K562 (cell line): ENCODE measurements around the gene HP. TPM values are rescaled to one million over a fixed set of nuclear protein-coding genes. Genes with fewer than 3 reads are reported as not detected.

Experiments
- EP300 ChIP-seq: IDR thresholded peaks from 2 replicates; pipeline ENCODE4 v1.6.1; 2012; ENCODE audit warnings: low read length, improper control_type of control experiment
- ERF ChIP-seq: fragments of 450-650 bp; formaldehyde crosslinking; IDR thresholded peaks from 2 replicates; pipeline ENCODE4 v1.4.0; 2020; ENCODE audit warnings: mild to moderate bottlenecking, mixed read lengths
- ESRRB ChIP-seq: fragments of 250-450 bp; sonication (Bioruptor Pico); IDR thresholded peaks from 2 replicates; pipeline ENCODE4 v1.5.0; 2020; ENCODE audit warnings: mild to moderate bottlenecking, moderate library complexity, borderline replicate concordance
- GABPB2 ChIP-seq: fragments of 250-450 bp; sonication (Bioruptor Pico); conservative IDR thresholded peaks from 2 replicates; pipeline ENCODE4 v1.5.1; 2021; ENCODE audit warnings: mild to moderate bottlenecking
- HMG20A ChIP-seq: fragments of 450-650 bp; formaldehyde crosslinking; conservative IDR thresholded peaks from 2 replicates; pipeline ENCODE4 v1.4.0; 2020; ENCODE audit warnings: mild to moderate bottlenecking, mixed read lengths
- KLF1 ChIP-seq: fragments of 450-650 bp; IDR thresholded peaks from 2 replicates; pipeline ENCODE4 v1.6.1; 2016; ENCODE audit warnings: missing genetic modification characterization, missing compliant biosample characterization
- MAFF ChIP-seq: IDR thresholded peaks from 2 replicates; pipeline ENCODE4 v1.6.1; 2012; ENCODE audit warnings: low read length, improper control_type of control experiment
- NCOA4 ChIP-seq: fragments of 450-650 bp; IDR thresholded peaks from 2 replicates; pipeline ENCODE4 v1.6.1; 2018; ENCODE audit warnings: mild to moderate bottlenecking; ENCODE audit not compliant: partially characterized antibody
- NR2C2 ChIP-seq, 2 experiments: fragments of 200-800 bp in 1 of 2; sonication (Bioruptor generic) in 1 of 2; sonication (generic) in 1 of 2; formaldehyde crosslinking in 1 of 2; IDR thresholded peaks; 2 replicates each; pipeline versions ENCODE4 v1.6.1 to v1.8.0; 2016 to 2022; ENCODE audit warnings: mild to moderate bottlenecking in 1 of 2, missing compliant biosample characterization in 1 of 2, missing genetic modification characterization in 1 of 2, missing genetic modification reagents in 1 of 2
- PHF21A ChIP-seq: fragments of 450-650 bp; IDR thresholded peaks from 2 replicates; pipeline ENCODE4 v1.6.1; 2017; ENCODE audit warnings: low read depth, borderline replicate concordance
- POLR2AphosphoS5 ChIP-seq: IDR thresholded peaks from 2 replicates; pipeline ENCODE4 v1.6.1; 2011; ENCODE audit warnings: mild to moderate bottlenecking, low read depth, low read length, moderate library complexity; ENCODE audit not compliant: control insufficient read depth, insufficient read depth
- RAD51 ChIP-seq: fragments of 450-650 bp; IDR thresholded peaks from 2 replicates; pipeline ENCODE4 v1.7.1; 2016; ENCODE audit warnings: low read depth, mild to moderate bottlenecking, borderline replicate concordance
- RFX1 ChIP-seq: fragments of 450-650 bp; IDR thresholded peaks from 2 replicates; pipeline ENCODE4 v1.6.1; 2016; ENCODE audit warnings: mild to moderate bottlenecking, moderate library complexity
- ZFX ChIP-seq: sonication (generic); formaldehyde crosslinking; IDR thresholded peaks from 2 replicates; pipeline ENCODE4 v1.8.0; 2022; ENCODE audit warnings: mild to moderate bottlenecking, missing genetic modification reagents, moderate library complexity
- ZNF3 ChIP-seq: fragments of 250-450 bp; sonication (Bioruptor Pico); IDR thresholded peaks from 2 replicates; pipeline ENCODE4 v1.5.0; 2021; ENCODE audit warnings: mild to moderate bottlenecking, moderate library complexity
- ZNF316 ChIP-seq: fragments of 450-650 bp; IDR thresholded peaks from 2 replicates; pipeline ENCODE4 v1.6.1; 2016
- ZNF589 ChIP-seq: fragments of 200-800 bp; sonication (Bioruptor generic); IDR thresholded peaks from 2 replicates; pipeline ENCODE4 v1.6.1; 2016; ENCODE audit warnings: low read depth, missing genetic modification characterization, missing compliant biosample characterization
- polyA plus RNA-seq, 8 experiments: library from polyadenylated mRNA; depleted of rRNA in 4 of 8; stranded (reverse) in 5 of 8; unstranded in 3 of 8; fragments of >200 nt; fragmentation: Nextera tagmentation in 2 of 8; fragmentation: Illumina TruSeq in 1 of 8; extraction: Ambion mirVana in 2 of 8; extraction: Trizol in 1 of 8; gene quantifications; 2 replicates each; pipeline versions ENCODE4 v1.2.1 to v1.2.3, GENCODE V29; 2011 to 2014; ENCODE audit warnings: inconsistent platforms in 1 of 8, missing spikeins in 1 of 8
- total RNA-seq, 7 experiments: library from RNA; depleted of rRNA in 6 of 7; stranded (reverse); fragments of >200 nt in 6 of 7; fragmentation: Illumina TruSeq in 2 of 7; extraction: Trizol in 2 of 7; gene quantifications; 2 replicates each; pipeline versions ENCODE4 v1.2.1 to v1.2.3, GENCODE V29; 2011 to 2021; ENCODE audit warnings: low replicate concordance in 1 of 7
- TF ChIP-seq, protein P1 (sequence below), 2 experiments: fragments of 250-450 bp in 1 of 2; fragments of 450-650 bp in 1 of 2; sonication (Bioruptor Pico) in 1 of 2; IDR thresholded peaks; 2 replicates each; pipeline versions ENCODE4 v1.6.1 to v1.8.0; 2016 to 2021; ENCODE audit warnings: mild to moderate bottlenecking in 2 of 2, moderate library complexity in 2 of 2, missing compliant biosample characterization in 1 of 2, missing genetic modification characterization in 1 of 2
- TF ChIP-seq, protein P2 (sequence below): fragments of 250-450 bp; sonication (Bioruptor Pico); IDR thresholded peaks from 2 replicates; pipeline ENCODE4 v1.4.0; 2020
- TF ChIP-seq, protein P3 (sequence below): sonication (generic); formaldehyde crosslinking; IDR thresholded peaks from 2 replicates; pipeline ENCODE4 v1.8.0; 2022; ENCODE audit warnings: missing genetic modification reagents, mild to moderate bottlenecking, moderate library complexity, borderline replicate concordance

The HP gene
- total and polyA plus RNA-seq, 9 of the 15 experiments (the other 6 are each of a cell fraction or from before 2014, with no cell fraction given): 0.04 to 8.7 TPM; not detected in 7

DNA sequence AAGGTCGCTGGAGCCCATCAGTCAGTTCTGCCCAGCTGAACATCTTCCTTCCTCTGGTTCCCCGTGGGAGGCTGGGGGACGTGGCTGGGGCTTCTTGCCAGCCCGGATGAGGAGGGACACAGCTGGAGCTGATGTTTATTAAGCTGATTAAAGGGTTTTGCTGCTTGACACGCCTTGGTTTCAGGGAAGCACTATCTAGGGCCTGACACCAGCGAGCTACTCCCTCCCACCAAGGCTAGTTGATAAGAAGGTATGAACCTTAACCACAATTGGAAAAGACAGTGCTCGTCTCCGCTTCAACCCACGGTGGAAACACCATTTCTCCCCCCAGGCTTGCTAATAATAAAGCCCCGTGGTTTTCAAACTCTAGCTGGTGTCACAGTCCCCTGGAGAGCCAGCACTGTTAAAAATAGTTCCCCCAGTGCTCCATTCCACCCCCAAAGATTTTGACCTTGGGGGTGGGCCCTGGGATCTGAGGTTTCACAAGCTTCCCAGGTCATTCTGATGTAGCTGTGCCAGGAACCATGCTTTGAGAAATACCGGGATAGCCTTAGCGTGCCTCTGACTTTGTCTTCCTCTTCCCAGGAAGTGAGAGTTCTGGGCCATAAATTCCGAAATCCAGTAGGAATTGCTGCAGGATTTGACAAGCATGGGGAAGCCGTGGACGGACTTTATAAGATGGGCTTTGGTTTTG lies 40.3 kb upstream of the HP start (continued):
- TF ChIP-seq, protein P1, sequence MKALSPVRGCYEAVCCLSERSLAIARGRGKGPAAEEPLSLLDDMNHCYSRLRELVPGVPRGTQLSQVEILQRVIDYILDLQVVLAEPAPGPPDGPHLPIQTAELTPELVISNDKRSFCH (CRISPR knock-in tag; IDR thresholded peaks at IDR 0.05): no peak
- TF ChIP-seq, protein P1 (tag; IDR thresholded peaks at IDR 0.05): no peak
- TF ChIP-seq EP300 (peak; percentile 62; the same call in 1 of the 2 replicates), ZFX (CRISPR knock-in tag) (no peak), GABPB2 (CRISPR knock-in tag) (no peak), ZNF316 (0 out of 2 replicates have a peak, but pooled peaks have one; percentile 5), RAD51 (no peak), ESRRB (CRISPR knock-in tag) (no peak), RFX1 (no peak), HMG20A (no peak), PHF21A (no peak), POLR2AphosphoS5 (0 out of 2 replicates have a peak, but pooled peaks have one; percentile 51), NR2C2 (CRISPR knock-in tag; IDR thresholded peaks at IDR 0.05) (no peak), NR2C2 (tag; IDR thresholded peaks at IDR 0.05) (peak; percentile 61), ERF (CRISPR knock-in tag) (no peak), MAFF (no peak), NCOA4 (no peak), KLF1 (tag) (no peak), ZNF589 (CRISPR knock-in tag) (no peak), ZNF3 (CRISPR knock-in tag) (no peak)
- TF ChIP-seq, protein P2, sequence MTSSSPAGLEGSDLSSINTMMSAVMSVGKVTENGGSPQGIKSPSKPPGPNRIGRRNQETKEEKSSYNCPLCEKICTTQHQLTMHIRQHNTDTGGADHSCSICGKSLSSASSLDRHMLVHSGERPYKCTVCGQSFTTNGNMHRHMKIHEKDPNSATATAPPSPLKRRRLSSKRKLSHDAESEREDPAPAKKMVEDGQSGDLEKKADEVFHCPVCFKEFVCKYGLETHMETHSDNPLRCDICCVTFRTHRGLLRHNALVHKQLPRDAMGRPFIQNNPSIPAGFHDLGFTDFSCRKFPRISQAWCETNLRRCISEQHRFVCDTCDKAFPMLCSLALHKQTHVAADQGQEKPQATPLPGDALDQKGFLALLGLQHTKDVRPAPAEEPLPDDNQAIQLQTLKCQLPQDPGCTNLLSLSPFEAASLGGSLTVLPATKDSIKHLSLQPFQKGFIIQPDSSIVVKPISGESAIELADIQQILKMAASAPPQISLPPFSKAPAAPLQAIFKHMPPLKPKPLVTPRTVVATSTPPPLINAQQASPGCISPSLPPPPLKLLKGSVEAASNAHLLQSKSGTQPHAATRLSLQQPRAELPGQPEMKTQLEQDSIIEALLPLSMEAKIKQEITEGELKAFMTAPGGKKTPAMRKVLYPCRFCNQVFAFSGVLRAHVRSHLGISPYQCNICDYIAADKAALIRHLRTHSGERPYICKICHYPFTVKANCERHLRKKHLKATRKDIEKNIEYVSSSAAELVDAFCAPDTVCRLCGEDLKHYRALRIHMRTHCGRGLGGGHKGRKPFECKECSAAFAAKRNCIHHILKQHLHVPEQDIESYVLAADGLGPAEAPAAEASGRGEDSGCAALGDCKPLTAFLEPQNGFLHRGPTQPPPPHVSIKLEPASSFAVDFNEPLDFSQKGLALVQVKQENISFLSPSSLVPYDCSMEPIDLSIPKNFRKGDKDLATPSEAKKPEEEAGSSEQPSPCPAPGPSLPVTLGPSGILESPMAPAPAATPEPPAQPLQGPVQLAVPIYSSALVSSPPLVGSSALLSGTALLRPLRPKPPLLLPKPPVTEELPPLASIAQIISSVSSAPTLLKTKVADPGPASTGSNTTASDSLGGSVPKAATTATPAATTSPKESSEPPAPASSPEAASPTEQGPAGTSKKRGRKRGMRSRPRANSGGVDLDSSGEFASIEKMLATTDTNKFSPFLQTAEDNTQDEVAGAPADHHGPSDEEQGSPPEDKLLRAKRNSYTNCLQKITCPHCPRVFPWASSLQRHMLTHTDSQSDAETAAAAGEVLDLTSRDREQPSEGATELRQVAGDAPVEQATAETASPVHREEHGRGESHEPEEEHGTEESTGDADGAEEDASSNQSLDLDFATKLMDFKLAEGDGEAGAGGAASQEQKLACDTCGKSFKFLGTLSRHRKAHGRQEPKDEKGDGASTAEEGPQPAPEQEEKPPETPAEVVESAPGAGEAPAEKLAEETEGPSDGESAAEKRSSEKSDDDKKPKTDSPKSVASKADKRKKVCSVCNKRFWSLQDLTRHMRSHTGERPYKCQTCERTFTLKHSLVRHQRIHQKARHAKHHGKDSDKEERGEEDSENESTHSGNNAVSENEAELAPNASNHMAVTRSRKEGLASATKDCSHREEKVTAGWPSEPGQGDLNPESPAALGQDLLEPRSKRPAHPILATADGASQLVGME (CRISPR knock-in tag): 0 out of 2 replicates have a peak, but pooled peaks have one; percentile 5
- TF ChIP-seq, protein P3, sequence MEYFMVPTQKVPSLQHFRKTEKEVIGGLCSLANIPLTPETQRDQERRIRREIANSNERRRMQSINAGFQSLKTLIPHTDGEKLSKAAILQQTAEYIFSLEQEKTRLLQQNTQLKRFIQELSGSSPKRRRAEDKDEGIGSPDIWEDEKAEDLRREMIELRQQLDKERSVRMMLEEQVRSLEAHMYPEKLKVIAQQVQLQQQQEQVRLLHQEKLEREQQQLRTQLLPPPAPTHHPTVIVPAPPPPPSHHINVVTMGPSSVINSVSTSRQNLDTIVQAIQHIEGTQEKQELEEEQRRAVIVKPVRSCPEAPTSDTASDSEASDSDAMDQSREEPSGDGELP (CRISPR knock-in tag): peak; percentile 94
- TF ChIP-seq, all 486 proteins: peak for 40
